ENCODE measurements around the gene MASTL. TPM values are rescaled to one million over a fixed set of nuclear protein-coding genes. Genes with fewer than 3 reads are reported as not detected.

Gene MASTL
- total and polyA plus RNA-seq, 2 donors (not counting 1 experiment from before 2014, with no cell fraction given): 5.9 to 9.2 TPM

GRCh38 chr10:27192284-27192683 lies 37.1 kb downstream of the MASTL start:
- H3K9me3 ChIP-seq (ENCODE audit: control insufficient read depth, insufficient read depth, low read depth, low read length): no peaks in the 10 kb centered on the region
- no peak overlapping the region for H3K4me3 ChIP-seq (replicated peaks in 1 of 4; ENCODE audit: control extremely low read depth in 1 of 4, insufficient read depth in 1 of 4, low read depth in 3 of 4, low read length in 4 of 4)
- peak; percentile 94 to 95 for DNase-seq (ENCODE audit: low read depth in 2 of 2)
- no peaks in the 10 kb centered on the region for H3K79me2 ChIP-seq (ENCODE audit: control insufficient read depth, insufficient read depth, low read length)
- no peak overlapping the region for H3K4me2 ChIP-seq (ENCODE audit: extremely low read depth, insufficient read depth, low read length)
- H3K9ac ChIP-seq (ENCODE audit: insufficient read depth, low read length): no peak overlapping the region
- H3K27ac ChIP-seq (ENCODE audit: insufficient read depth, low read length): no peak overlapping the region
- no peaks in the 10 kb centered on the region for H4K20me1 ChIP-seq (ENCODE audit: control insufficient read depth, extremely low read depth, insufficient read depth, low read length)
- H3K36me3 ChIP-seq (ENCODE audit: control insufficient read depth, insufficient read depth, low read length): no peaks in the 10 kb centered on the region
- no peak for TF ChIP-seq EZH2 (IDR thresholded peaks at IDR 0.05; ENCODE audit: low read length, missing control alignments)
- H3K4me1 ChIP-seq (ENCODE audit: control insufficient read depth, extremely low read depth, insufficient read depth, low read length): no peaks in the 10 kb centered on the region
- no peaks in the 10 kb centered on the region for H3K27me3 ChIP-seq (ENCODE audit: control insufficient read depth, insufficient read depth, low read length)
- H2AFZ ChIP-seq (ENCODE audit: low read length): no peak overlapping the region

GRCh38 chr10:27197980-27198620 lies 42.9 kb downstream of the MASTL start:
- peak in 1 of 2 donors; percentile 11 for DNase-seq (ENCODE audit: low read depth in 2 of 2)
- Histone ChIP-seq H3K4me3 (replicated peaks in 1 of 4; ENCODE audit: control extremely low read depth in 1 of 4, insufficient read depth in 1 of 4, low read depth in 3 of 4, low read length in 4 of 4) (no peak overlapping the region), H2AFZ (ENCODE audit: low read length) (no peak overlapping the region), H3K9ac (ENCODE audit: insufficient read depth, low read length) (no peak overlapping the region), H3K4me2 (ENCODE audit: extremely low read depth, insufficient read depth, low read length) (no peak overlapping the region), H4K20me1 (ENCODE audit: control insufficient read depth, extremely low read depth, insufficient read depth, low read length) (no peaks in the 10 kb centered on the region), H3K79me2 (ENCODE audit: control insufficient read depth, insufficient read depth, low read length) (no peaks in the 10 kb centered on the region), H3K4me1 (ENCODE audit: control insufficient read depth, extremely low read depth, insufficient read depth, low read length) (no peaks in the 10 kb centered on the region), H3K9me3 (ENCODE audit: control insufficient read depth, insufficient read depth, low read depth, low read length) (no peaks in the 10 kb centered on the region), H3K36me3 (ENCODE audit: control insufficient read depth, insufficient read depth, low read length) (no peaks in the 10 kb centered on the region), H3K27ac (ENCODE audit: insufficient read depth, low read length) (no peak overlapping the region), H3K27me3 (ENCODE audit: control insufficient read depth, insufficient read depth, low read length) (no peaks in the 10 kb centered on the region)
- no peak for TF ChIP-seq EZH2 (IDR thresholded peaks at IDR 0.05; ENCODE audit: low read length, missing control alignments)
- TF ChIP-seq, protein P1, sequence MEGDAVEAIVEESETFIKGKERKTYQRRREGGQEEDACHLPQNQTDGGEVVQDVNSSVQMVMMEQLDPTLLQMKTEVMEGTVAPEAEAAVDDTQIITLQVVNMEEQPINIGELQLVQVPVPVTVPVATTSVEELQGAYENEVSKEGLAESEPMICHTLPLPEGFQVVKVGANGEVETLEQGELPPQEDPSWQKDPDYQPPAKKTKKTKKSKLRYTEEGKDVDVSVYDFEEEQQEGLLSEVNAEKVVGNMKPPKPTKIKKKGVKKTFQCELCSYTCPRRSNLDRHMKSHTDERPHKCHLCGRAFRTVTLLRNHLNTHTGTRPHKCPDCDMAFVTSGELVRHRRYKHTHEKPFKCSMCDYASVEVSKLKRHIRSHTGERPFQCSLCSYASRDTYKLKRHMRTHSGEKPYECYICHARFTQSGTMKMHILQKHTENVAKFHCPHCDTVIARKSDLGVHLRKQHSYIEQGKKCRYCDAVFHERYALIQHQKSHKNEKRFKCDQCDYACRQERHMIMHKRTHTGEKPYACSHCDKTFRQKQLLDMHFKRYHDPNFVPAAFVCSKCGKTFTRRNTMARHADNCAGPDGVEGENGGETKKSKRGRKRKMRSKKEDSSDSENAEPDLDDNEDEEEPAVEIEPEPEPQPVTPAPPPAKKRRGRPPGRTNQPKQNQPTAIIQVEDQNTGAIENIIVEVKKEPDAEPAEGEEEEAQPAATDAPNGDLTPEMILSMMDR (conservative IDR thresholded peaks at IDR 0.05 in 1 of 2, IDR thresholded peaks at IDR 0.05 in 1 of 2; ENCODE audit: low read depth in 1 of 2, low read length in 2 of 2): no peak

DNA sequence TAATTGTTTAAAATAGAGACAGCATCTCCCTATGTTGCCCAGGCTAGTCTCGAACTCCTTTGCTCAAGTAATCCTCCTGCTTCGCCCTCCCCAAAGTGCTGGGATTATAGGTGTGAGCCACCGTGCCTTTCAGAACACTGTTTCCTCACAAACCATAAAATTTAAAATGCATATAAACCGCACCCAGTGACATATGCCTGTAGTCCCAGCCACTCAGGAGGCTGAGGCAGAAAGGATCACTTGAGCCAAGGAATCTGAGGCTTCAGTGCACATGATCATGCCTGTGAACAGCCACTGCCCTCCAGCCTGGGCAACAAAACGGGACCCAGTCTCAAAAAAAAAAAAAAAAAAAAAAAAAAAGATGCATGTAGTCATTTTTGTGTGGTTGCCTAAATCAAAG lies 48.7 kb downstream of the MASTL start:
- TF ChIP-seq, protein P1 (conservative IDR thresholded peaks at IDR 0.05 in 1 of 2, IDR thresholded peaks at IDR 0.05 in 1 of 2; ENCODE audit: low read depth in 1 of 2, low read length in 2 of 2): no peak
- TF ChIP-seq EZH2 (IDR thresholded peaks at IDR 0.05; ENCODE audit: low read length, missing control alignments): no peak
- Histone ChIP-seq H3K9me3 (ENCODE audit: control insufficient read depth, insufficient read depth, low read depth, low read length) (no peaks in the 10 kb centered on the region), H3K4me1 (ENCODE audit: control insufficient read depth, extremely low read depth, insufficient read depth, low read length) (no peaks in the 10 kb centered on the region), H2AFZ (ENCODE audit: low read length) (no peak overlapping the region), H4K20me1 (ENCODE audit: control insufficient read depth, extremely low read depth, insufficient read depth, low read length) (no peaks in the 10 kb centered on the region), H3K27ac (ENCODE audit: insufficient read depth, low read length) (no peak overlapping the region), H3K79me2 (ENCODE audit: control insufficient read depth, insufficient read depth, low read length) (no peaks in the 10 kb centered on the region), H3K9ac (ENCODE audit: insufficient read depth, low read length) (no peak overlapping the region), H3K4me2 (ENCODE audit: extremely low read depth, insufficient read depth, low read length) (no peak overlapping the region), H3K27me3 (ENCODE audit: control insufficient read depth, insufficient read depth, low read length) (no peaks in the 10 kb centered on the region), H3K4me3 (replicated peaks in 1 of 4; ENCODE audit: control extremely low read depth in 1 of 4, insufficient read depth in 1 of 4, low read depth in 3 of 4, low read length in 4 of 4) (no peak overlapping the region), H3K36me3 (ENCODE audit: control insufficient read depth, insufficient read depth, low read length) (peaks cover 1% of the 10 kb centered on the region)
- no peak for DNase-seq (ENCODE audit: low read depth in 2 of 2)

Measured in fibroblast of lung (primary cell).